Thyroid gland (tissue), 4 donors: Measurements from ENCODE around the gene GIPC2. TPM values are rescaled to one million over a fixed set of nuclear protein-coding genes. Genes with fewer than 3 reads are reported as not detected.

ENCODE experiments used
- DNase-seq, 2 donors: peaks; one replicate each; pipeline ENCODE4 v3.0.0-alpha.2; 2019
- H3K27ac ChIP-seq, 3 donors: fragments of 200-600 bp; sonication (generic); 1 replicate in 2 of 3; 2 replicates in 1 of 3; pipeline ENCODE4 v1.5.1; 2016 to 2019; ENCODE audit warnings: mild to moderate bottlenecking in 1 of 3, moderate library complexity in 1 of 3
- H3K27me3 ChIP-seq: fragments of 200-600 bp; sonication (generic); one replicate; pipeline ENCODE4 v1.5.1; 2019
- H3K36me3 ChIP-seq, 2 donors: fragments of 200-600 bp; sonication (generic); one replicate each; pipeline ENCODE4 v1.5.1; 2016 to 2019
- H3K4me1 ChIP-seq, 2 donors: fragments of 200-600 bp; sonication (generic); one replicate each; pipeline ENCODE4 v1.5.1; 2017 to 2019
- H3K4me3 ChIP-seq, 3 donors: fragments of 200-600 bp; sonication (generic); replicated peaks in 1 of 3; 1 replicate in 2 of 3; 2 replicates in 1 of 3; pipeline ENCODE4 v1.5.1; 2016; ENCODE audit warnings: mild to moderate bottlenecking in 1 of 3
- H3K9me3 ChIP-seq: fragments of 200-600 bp; sonication (generic); one replicate; pipeline ENCODE4 v1.5.1; 2017
- CTCF ChIP-seq, 6 experiments: fragments of 200-600 bp in 3 of 6; fragments of 450-650 bp in 3 of 6; sonication (generic) in 3 of 6; IDR thresholded peaks; one replicate each; pipeline ENCODE4 v1.5.1; 2016 to 2019; ENCODE audit warnings: antibody characterized with exemption in 6 of 6, mild to moderate bottlenecking in 2 of 6, inconsistent platforms in 1 of 6, moderate library complexity in 1 of 6
- POLR2A ChIP-seq, 2 donors: fragments of 450-650 bp; IDR thresholded peaks; one replicate each; pipeline ENCODE4 v1.6.1; 2017; ENCODE audit warnings: antibody characterized with exemption in 2 of 2, mild to moderate bottlenecking in 2 of 2, moderate library complexity in 1 of 2
- WGBS, 2 donors: methylation state at CpG; one replicate each; pipeline ENCODE4 v1.1.5; 2017; 5-methylcytosine and 5-hydroxymethylcytosine counted together
- intact Hi-C: fragments of 100-400 bp; cut with DNase I; formaldehyde crosslinking; loops from one replicate; pipeline ENCODE4 v1.15.1; 2023
- total RNA-seq, 4 donors: library from RNA; depleted of rRNA; stranded (reverse); fragments of >200 nt; gene quantifications; one replicate each; pipeline ENCODE4 v1.2.3, GENCODE V29; 2016

Gene GIPC2
- total RNA-seq, 4 donors from 2014 or later: 1.5 to 5.0 (median 2.6) TPM

DNA sequence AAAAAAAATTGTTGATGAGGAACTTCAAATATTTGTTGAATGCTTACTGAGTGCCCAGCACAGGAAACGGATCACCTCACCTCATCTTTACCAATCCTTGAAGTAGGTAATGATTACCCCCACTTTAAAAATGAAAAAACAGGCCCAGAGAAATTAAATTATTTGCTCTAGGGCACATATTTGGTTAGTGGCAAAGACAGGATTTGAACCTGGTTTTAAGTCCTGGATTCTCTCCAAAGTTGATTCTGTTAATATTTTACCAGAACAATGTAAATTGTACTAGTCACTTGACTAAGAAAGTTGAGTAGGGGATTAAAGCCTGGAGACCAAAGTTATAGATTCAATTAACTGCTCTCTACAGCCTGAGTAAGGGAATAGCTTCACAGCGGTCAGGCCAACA, 97.9 kb downstream of the GIPC2 start:
- Histone ChIP-seq H3K36me3 (no peaks in the 10 kb centered on the region), H3K27me3 (no peaks in the 10 kb centered on the region), H3K27ac (no peak overlapping the region), H3K4me1 (no peaks in the 10 kb centered on the region), H3K9me3 (no peaks in the 10 kb centered on the region), H3K4me3 (no peak overlapping the region)
- TF ChIP-seq POLR2A (IDR thresholded peaks at IDR 0.05): no peak
- no peak for TF ChIP-seq CTCF (IDR thresholded peaks at IDR 0.05)
- intact Hi-C loops: loop anchor here (5.0 kb wide), 1 partner anchor 464 kb away; no protein-coding TSS in a partner anchor
- 91 to 94% methylated on average over 2 of the region's 2 CpGs for WGBS, 2 donors
- no peak for DNase-seq

DNA sequence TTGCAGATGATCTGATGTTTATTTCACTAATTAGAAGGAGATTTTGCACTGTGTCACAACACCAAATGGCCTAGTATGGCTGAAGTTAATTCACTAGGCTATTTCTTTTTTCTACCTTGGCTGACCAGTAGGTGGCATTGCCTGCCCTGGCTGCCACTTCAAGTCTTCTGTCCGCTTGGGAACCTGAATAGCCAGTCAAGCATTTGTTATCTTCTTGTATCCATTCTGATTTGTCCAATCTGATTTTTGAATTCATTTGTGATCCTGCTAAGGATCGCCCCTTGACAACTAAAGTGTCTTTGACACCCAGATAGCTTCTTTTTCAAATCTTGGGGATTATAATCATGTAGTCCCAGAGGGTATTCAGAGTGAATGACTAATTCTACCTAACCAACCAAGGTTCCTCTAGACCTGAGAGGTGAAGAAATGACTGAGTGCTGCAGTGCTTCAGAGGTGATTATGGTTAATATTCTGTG, 99.4 kb downstream of the GIPC2 start:
- no peaks in the 10 kb centered on the region for H3K4me1 ChIP-seq
- no peaks in the 10 kb centered on the region for H3K9me3 ChIP-seq
- no peak for TF ChIP-seq POLR2A (IDR thresholded peaks at IDR 0.05)
- peak; percentile 54 to 87 (median 74) for TF ChIP-seq CTCF (IDR thresholded peaks at IDR 0.05)
- no peak overlapping the region for H3K4me3 ChIP-seq
- 4 to 14% methylated on average over 2 of the region's 2 CpGs for WGBS, 2 donors
- DNase-seq: peak; percentile 50 to 56
- no peaks in the 10 kb centered on the region for H3K36me3 ChIP-seq
- no peaks in the 10 kb centered on the region for H3K27me3 ChIP-seq
- intact Hi-C loops: no loop called here
- no peak overlapping the region for H3K27ac ChIP-seq

- H3K27me3 ChIP-seq: no peaks in the 10 kb centered on the region
- H3K9me3 ChIP-seq: no peaks in the 10 kb centered on the region
- intact Hi-C loops: no loop called here
- no peak overlapping the region for H3K27ac ChIP-seq
- no peaks in the 10 kb centered on the region for H3K36me3 ChIP-seq
- TF ChIP-seq CTCF (IDR thresholded peaks at IDR 0.05): no peak
- no peak for TF ChIP-seq POLR2A (IDR thresholded peaks at IDR 0.05)
- no peaks in the 10 kb centered on the region for H3K4me1 ChIP-seq
- DNase-seq: no peak
- no peak overlapping the region for H3K4me3 ChIP-seq
- WGBS, 2 donors: 67 to 89% methylated on average over 2 of the region's 2 CpGs
These were observed 100.5 kb downstream of the GIPC2 start for GRCh38 chr1:78146205-78146771.

DNA sequence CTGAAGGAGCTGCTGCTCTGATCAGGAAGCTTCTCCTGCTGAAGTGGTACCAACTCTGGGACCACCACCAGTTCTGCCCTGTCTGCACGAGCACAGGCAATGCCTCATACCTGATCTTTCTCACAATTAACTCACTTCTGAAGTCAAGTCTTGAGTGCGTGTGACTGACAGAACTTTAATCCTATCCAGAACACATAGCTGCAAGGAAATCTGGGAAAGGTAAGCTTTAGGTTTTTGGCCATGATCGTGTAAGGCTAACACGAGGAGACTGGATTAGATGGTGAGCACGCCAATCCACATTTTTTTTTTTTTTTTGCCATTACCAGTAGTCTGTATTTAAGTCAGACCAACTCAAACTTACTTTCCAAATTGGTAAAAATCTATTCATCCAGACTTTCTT, 101.3 kb downstream of the GIPC2 start:
- TF ChIP-seq CTCF (IDR thresholded peaks at IDR 0.05) (no peak), POLR2A (IDR thresholded peaks at IDR 0.05) (no peak)
- H3K36me3 ChIP-seq: no peaks in the 10 kb centered on the region
- H3K27ac ChIP-seq: no peak overlapping the region
- H3K9me3 ChIP-seq: no peaks in the 10 kb centered on the region
- DNase-seq: no peak
- H3K27me3 ChIP-seq: no peaks in the 10 kb centered on the region
- H3K4me3 ChIP-seq: no peak overlapping the region
- intact Hi-C loops: no loop called here
- no peaks in the 10 kb centered on the region for H3K4me1 ChIP-seq
- 88 to 93% methylated on average over 5 of the region's 5 CpGs for WGBS, 2 donors

DNA sequence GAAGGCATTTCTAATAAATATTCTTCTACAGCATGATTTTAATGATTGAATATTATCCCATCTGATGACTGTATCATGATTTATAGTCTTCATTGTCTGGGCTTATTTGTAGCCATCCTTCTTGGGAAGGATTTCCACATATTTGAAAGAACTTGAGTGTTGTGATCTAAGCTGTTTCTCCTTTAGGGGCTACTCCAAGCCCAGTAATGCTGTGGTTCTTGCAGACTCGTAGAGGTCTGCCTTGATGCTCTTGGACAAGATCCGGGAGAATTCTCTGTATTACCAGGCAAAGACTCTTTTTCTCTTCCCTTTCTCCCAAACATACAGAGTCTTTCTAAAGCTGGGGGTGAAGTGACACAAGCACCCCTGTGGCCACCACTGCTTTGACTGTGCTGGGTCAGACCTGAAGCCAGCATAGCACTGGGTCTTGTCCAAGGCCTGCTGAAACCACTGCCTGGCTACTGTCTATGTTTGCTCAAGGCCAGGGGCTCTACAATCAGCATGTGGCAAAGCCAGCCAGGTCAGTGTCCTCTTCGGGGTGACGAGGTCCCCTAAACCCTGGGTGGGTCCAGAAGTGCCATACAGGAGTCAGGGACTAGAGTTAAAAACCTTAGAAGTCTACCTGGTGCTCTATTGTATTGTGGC, 107.4 kb downstream of the GIPC2 start:
- H3K36me3 ChIP-seq: no peaks in the 10 kb centered on the region
- no peaks in the 10 kb centered on the region for H3K9me3 ChIP-seq
- TF ChIP-seq POLR2A (IDR thresholded peaks at IDR 0.05) (no peak), CTCF (IDR thresholded peaks at IDR 0.05) (no peak)
- 74 to 76% methylated on average over 4 of the region's 4 CpGs for WGBS, 2 donors
- no peaks in the 10 kb centered on the region for H3K27me3 ChIP-seq
- DNase-seq: no peak
- H3K4me1 ChIP-seq: no peaks in the 10 kb centered on the region
- intact Hi-C loops: no loop called here
- no peak overlapping the region for H3K4me3 ChIP-seq
- no peak overlapping the region for H3K27ac ChIP-seq
